Astrocyte of the cerebellum (primary cell): ENCODE results near the gene CPEB3.
A peak's percentile ranks its signal among the peaks of the same experiment; 100 is the strongest.

ENCODE experiments used
- DNase-seq: peaks from one replicate; pipeline ENCODE4 v3.0.0-alpha.2; 2011; ENCODE audit warnings: low read depth
- H3K4me3 ChIP-seq: 2 replicates; pipeline ENCODE4 v1.5.1; 2011; ENCODE audit warnings: mild to moderate bottlenecking, low read depth, low read length, moderate library complexity
- CTCF ChIP-seq: IDR thresholded peaks from 2 replicates; pipeline ENCODE4 v1.5.1; 2012; ENCODE audit warnings: low read length, low read depth, moderate library complexity, mild to moderate bottlenecking; ENCODE audit errors: missing control alignments
- in situ Hi-C: cut with HindIII; loops from 2 replicates; pipeline ENCODE4 v1.10.0; 2017; ENCODE audit warnings: low sequenced_read_pairs

Gene CPEB3

GRCh38 chr10:92103376-92104090, 187.3 kb downstream of the CPEB3 start:
- H3K4me3 ChIP-seq, result no peak overlapping the region
- DNase-seq, result no peak
- in situ Hi-C loops, result no loop called here
- TF ChIP-seq CTCF, result no peak

GRCh38 chr10:92102601-92103213, 188.2 kb downstream of the CPEB3 start:
- no peak for TF ChIP-seq CTCF

GRCh38 chr10:92094960-92095359, 195.9 kb downstream of the CPEB3 start:
- TF ChIP-seq CTCF, result no peak
- H3K4me3 ChIP-seq, result no peak overlapping the region
- in situ Hi-C loops, result loop anchor here (25.0 kb wide), 1 partner anchor 317 kb away; no protein-coding TSS in a partner anchor
- DNase-seq, result no peak

More at GRCh38 chr10:92102601-92103213, 188.2 kb downstream of the CPEB3 start:
- no peak for DNase-seq
- in situ Hi-C loops, result no loop called here
- H3K4me3 ChIP-seq, result no peak overlapping the region

- no peak for TF ChIP-seq CTCF
- in situ Hi-C loops, result loop anchor here (25.0 kb wide), 1 partner anchor 320 kb away; no protein-coding TSS in a partner anchor
- no peak for DNase-seq
- no peak overlapping the region for H3K4me3 ChIP-seq
Measured at GRCh38 chr10:92091965-92092364, 198.9 kb downstream of the CPEB3 start.

GRCh38 chr10:92087750-92088395, 203.0 kb downstream of the CPEB3 start:
- peak; percentile 73 for DNase-seq
- H3K4me3 ChIP-seq, result no peak overlapping the region
- peak; percentile 87 for TF ChIP-seq CTCF
- in situ Hi-C loops, result loop anchor here (5.0 to 25.0 kb wide), 2 partner anchors 34 to 324 kb away; no protein-coding TSS in a partner anchor

- in situ Hi-C loops, result loop anchor here (25.0 kb wide), 1 partner anchor 330 kb away; no protein-coding TSS in a partner anchor
- no peak overlapping the region for H3K4me3 ChIP-seq
- no peak for TF ChIP-seq CTCF
Measured at GRCh38 chr10:92082583-92083280, 208.1 kb downstream of the CPEB3 start.

More at GRCh38 chr10:92082583-92083280, 208.1 kb downstream of the CPEB3 start:
- DNase-seq, result no peak
